Left renal cortex interstitium (tissue), 4 donors: ENCODE data around the gene SCGB2B2. TPM values are rescaled to one million over a fixed set of nuclear protein-coding genes. Genes with fewer than 3 reads are reported as not detected.
"Not testable (repeated sequence)": the region's sequence is repeated elsewhere in the genome, so short reads cannot be mapped to it uniquely, and the experiment has no call there.

Experiments
- DNase-seq, 4 donors: peaks; one replicate each; pipeline ENCODE4 v3.0.0-alpha.2; 2013; ENCODE audit warnings: low read depth in 4 of 4, low spot score in 2 of 4, missing footprints in 1 of 4
- polyA plus RNA-seq, 4 donors: library from polyadenylated mRNA; unstranded; fragments of 120-200 nt; gene quantifications; one replicate each; pipeline ENCODE4 v1.2.1, GENCODE V29; 2013; ENCODE audit not compliant: insufficient read length in 4 of 4

SCGB2B2 gene, protein sequence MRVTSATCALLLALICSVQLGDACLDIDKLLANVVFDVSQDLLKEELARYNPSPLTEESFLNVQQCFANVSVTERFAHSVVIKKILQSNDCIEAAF
- 1 to 10 TPM in 2 of 4 donors, under 1 TPM in 2; 0.69 to 2.0 (median 1.1) TPM for polyA plus RNA-seq

DNA sequence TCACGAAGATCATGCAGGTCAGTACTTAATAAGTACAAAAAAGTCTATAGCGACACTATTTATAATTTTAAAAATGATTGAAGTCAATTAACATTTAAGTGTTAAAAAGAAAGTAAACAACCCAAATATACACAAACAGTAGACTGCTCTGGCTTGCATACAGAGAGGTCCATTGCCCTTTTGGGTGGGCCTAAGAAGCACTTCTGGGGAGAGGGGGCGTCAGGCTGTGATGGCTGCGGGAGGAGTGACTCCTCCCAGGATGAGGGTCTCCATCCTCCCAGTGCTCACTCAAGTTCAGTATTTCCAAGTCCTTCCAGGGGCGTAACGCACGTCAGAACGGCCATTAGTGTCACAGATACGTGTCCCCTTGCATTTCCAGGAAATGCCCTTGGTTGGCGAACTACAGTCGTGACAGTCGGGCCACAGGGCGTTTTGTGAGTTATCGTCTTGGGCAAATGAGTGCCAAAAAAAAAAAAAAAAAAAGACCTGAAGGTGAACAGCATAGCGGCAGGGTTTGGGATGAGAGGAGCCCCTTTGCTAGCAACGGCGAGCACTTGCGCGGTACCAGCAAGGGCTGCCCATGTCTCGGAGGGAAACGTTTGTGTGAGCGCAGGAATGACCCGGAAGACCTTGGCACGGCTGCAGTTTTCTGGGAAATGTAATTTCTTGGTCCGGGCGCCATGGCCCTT, at the start of gene SCGB2B2:
Gene SCGB2B2 (minus strand): TSS at position 463 of the 689 bp plus-strand sequence. CDS start 82,596 bp downstream, outside the sequence.
- DNase-seq: peak; percentile 61 to 94 (median 78)

DNA sequence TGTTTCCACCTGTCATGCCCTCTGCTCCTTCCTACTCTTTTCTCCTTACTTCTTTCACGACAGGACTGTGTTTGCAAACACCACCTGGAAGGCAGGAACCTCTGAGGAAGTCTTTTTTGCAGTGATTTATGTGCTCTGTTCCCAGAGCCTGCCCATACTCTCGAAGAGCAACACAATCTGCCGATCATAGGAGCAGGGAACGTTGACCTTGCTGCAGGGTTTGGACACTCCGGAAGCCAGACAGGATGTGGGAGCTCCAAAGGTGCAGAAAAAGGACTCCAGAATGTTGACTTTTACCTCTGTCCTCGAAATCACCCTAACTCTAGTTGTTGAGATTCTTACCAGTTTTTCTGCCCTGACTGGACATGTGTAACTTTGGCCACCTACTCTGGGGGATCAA, 48.4 kb upstream of the SCGB2B2 start:
- no peak for DNase-seq

DNA sequence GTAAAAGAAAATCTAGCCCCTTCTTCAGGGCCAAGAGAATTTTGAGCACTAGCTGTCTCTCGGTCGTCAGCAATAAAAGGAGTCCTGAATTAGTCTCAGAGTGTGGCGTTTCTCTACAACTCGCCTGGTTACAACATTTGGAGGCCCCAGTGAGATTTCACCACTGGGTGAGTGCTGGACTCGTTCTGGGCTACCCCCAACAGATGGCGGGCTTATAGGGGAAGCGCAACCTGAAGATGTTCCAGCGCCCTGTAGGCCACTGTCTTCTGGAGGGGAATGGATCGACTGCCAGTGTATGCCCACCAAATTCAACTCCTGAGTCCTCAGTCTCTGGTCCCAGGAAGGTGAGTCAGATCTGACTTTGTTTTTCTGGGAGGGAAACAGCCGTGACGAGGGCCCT, 45.4 kb upstream of the SCGB2B2 start:
- no peak for DNase-seq

DNA sequence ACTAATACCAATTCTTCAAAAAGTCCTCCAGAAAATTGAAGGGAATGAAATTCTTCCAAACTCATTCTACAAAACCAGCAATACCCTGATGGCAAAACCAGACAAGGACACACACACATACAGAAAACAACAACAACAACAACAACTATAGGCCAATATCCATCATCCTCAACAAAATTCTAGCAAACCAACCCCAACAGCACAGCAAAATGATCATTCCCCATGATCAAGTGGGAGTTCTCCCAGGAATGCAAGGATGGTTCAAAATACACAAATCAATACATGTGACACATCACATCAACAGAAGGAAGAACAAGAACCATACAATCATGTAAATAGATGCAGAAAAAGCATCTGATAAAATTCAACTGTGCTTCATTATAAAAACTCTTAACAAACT, 38.4 kb upstream of the SCGB2B2 start:
- no peak for DNase-seq

DNA sequence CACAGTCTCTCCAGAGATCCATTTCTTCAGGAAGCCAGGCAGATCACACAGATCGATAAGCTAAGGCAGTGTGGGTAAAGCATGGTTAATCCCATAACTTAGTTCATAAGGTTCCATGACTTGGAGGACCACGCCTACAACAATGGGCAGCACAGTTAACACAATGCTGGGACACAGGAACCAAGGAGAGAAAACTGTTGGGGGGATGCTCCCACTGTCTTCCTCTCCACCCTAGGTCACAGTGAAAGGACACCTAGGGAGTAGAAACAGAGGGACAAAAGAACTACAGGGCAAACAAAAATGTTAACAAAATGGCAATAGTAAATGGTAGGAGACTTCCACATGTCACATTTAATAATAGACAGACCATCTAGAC, 36.3 kb upstream of the SCGB2B2 start:
- no peak for DNase-seq

DNA sequence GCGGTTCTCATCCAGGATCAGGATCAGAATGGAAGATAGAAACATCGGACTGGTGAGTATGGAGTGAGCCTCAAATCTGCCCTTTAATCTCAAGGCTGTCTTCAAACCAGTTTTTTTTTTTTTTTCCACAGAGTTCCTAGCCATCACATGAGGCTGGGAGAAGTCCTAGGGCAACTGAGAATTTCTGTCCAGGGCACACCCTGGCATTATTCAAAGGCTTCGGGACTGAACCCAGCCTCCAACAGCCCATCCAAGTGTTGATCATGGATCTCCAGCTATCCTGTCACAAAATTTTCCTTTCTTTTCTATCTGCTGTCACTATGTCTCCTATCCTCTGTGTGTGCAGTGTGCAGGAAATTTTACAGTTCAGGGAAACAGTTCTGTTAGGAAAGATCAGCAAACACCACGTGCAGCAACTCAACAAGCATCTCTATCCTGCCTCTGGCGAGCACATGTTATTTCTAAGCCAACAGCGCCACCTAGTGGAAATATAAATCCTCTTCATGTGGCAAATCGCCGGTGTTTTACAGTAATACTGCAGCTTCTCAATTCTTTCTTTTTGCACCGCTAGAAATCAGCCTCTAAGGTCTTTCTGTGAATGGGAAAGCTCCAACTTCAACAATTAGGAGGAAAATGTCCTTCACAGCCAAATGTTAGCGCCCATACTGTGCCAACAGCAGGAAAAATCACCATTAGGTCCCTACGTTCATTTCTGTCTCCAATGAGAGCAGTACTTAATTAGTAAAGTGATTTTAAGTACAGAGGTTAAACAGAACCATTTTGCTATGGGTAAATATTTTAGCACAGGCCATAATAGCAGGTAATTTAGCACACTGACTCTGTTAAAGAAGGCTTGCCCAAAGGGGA, 35.7 kb upstream of the SCGB2B2 start:
- peak in 1 of 4 donors; percentile 32 for DNase-seq

DNA sequence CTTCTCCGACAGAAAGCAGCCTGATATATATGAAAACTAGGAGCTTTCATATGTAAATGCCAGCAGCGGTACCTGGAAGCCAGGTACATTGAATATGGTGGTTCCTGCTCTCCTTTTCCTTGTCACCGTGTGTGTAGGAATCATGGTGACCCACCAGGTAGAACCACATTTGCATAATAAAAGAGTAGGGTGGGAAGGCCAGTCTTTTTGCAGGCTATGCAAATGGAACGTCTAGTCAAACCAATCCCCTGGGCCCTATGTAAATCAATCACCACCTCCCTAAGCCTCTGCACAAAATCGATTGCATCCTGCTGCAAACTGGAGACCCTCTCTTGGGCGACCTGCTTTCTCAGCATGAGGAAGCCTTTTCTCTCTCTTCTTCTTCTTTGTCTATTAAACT, 34.9 kb upstream of the SCGB2B2 start:
- DNase-seq: no peak

DNA sequence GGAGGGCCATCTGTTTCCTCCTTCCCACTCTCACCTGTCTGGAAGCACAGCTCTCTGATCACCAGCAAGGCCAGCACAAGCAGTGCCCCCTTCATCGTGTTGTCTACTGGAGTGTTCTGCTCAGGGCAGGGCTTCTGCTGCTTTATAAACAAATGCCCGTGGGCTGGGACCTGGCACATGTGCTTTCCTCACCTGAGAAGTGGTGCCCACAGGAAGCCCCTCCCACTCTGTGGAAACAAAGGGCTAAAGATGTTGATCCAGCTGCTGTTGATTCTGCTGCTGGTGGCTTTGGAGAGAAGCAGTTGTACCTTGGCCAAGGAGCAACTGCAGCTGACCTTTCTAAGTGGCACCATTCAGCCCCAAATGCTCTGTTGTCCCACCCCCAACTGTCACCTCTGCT, 30.7 kb upstream of the SCGB2B2 start:
- no peak for DNase-seq

DNA sequence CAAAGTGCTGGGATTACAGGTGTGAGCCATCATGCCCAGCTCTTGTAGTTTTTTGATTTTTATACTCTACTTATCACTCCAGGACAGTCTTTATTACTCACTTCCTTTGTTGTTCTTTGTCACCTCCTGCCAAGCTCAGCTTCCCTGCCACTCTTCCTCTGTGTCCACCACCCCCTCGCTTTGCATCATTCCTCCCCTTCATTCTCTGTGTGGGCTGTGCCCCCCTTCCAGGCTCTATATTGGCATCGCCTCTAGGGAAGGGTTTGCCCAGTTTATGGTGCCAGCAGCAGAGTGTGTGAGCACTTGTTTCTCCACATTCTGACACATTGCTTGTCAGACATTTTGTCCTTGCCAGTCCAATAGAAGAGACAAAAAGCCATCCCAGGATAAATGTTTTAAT, 15.6 kb upstream of the SCGB2B2 start:
- no peak for DNase-seq

DNA sequence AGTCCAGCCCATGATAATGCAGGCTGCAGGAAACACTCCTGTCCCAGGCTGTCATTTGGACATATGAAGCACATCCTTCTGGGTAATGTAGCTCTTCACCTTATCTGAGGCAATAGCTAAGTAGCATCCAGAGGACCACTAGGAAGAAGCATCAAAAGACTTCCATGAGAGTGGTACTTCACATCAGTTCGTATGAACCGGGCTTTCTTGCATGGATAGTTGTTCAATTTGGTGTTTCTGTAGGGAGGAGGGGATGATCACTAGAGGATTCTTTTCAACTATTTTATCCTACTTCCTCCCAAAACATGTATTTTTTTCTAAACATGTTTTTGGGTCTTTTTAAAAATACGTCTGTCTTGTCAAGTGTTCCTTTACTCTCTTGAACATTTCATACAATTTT, 13.4 kb upstream of the SCGB2B2 start:
- no peak for DNase-seq

DNA sequence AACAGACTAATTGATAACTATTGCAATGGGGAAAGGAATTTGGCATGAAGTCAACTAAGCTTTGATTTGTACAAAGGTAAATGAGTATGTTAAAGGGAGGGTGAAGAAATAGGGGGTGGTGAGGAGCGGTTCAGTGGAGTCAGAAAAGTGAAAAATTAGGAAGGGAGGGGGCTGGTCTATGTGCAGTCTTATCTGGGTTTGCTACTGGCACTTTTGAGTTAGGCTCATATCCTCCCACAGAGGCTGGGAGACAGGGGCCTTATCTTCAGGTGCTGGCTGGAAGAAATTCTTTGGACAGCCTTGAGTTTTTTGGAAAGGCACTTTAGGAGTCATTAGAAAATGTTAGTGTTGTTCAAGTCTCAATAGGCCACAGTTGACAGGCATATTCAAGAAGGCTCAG, 11.6 kb upstream of the SCGB2B2 start:
- no peak for DNase-seq

DNA sequence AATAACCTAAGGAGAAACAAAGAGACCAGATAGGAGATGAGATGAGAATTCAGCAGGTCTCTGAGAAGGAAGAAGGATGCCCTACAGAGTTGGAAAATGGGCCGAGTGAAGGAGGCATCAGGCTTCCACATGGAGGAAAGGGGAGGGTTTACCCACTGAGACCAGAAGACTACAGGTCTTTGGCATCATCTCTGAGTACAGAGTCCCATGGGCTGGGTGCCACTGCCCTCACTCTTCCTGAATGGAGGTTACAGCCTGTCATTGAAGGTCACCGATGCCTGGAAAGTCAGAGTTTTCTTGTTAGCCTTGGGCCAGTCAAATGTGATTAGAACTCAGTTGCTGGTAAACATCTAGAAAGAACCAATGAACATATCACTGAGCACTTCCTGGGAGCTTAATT, 10.4 kb upstream of the SCGB2B2 start:
- DNase-seq: no peak

DNA sequence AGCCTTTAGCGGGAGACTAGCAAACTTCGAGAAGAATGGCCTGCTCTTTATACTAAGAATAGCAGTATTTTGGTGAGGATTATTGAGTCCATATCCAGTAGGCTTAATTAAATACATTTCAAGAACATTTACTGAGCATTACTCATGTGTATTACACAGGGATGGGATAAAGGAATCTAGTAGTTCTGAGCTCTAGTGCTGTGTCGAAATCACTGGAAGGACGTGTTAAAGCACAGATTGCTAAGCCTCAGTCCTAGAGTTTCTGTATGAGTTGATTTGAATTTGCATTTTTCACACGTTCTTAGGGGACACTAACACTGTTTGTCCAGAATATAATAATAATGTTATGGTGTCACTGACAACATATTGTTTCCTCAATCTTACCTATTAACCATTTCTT, 9.5 kb upstream of the SCGB2B2 start:
- DNase-seq: no peak

DNA sequence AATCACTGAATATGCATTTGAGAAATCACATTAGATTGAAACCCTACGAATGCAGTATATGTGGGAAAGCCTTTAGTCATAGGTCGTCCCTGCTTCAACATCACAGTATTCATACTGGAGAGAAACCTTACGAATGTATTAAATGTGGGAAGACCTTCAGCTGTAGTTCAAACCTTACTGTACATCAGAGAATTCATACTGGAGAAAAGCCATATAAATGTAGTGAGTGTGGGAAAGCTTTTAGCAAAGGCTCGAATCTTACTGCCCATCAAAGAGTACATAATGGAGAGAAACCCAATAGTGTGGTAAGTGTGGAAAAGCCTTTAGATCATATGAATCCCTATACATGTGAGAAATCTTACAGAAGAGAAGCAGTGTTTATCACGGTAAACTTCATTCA, 8.3 kb upstream of the SCGB2B2 start:
- not testable (repeated sequence) for DNase-seq

DNA sequence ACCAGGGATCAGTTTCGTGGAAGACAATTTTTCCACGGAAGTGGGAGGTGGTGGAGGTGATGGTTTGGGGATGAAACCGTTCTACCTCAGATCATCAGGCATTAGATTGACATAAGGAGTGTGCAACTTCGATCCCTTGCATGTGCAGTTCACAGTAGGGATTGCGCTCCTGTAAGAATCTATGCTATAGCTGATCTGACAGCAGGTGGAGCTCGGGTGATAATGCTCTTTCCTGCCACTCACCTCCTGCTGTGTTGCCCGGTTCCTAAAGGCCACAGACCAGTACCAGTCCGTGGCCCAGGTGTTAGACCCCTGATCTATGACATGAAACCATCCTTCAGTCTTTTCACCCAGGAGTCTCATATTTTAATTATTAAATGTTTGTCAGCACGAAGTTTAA, 4.5 kb upstream of the SCGB2B2 start:
- DNase-seq: no peak

DNA sequence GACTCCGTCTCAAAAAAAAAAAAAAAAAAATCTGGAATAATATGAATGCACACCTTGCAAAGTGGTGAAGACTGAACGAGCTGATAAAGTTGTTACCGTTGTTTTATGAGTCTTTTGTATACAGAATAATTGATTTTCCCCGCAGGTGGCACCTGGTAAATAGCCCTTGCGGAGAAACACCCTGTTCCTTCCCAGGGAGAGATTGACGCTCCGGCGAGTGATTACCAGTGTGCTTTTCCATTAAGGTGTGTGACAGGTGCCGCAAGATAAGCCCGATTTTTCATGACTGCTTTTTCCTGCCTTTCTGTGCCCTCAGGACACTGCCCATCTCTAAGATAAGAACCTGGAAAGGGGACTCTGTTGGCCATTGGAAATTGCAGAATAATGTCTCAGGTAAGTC, 1.5 kb upstream of the SCGB2B2 start:
- no peak for DNase-seq

DNA sequence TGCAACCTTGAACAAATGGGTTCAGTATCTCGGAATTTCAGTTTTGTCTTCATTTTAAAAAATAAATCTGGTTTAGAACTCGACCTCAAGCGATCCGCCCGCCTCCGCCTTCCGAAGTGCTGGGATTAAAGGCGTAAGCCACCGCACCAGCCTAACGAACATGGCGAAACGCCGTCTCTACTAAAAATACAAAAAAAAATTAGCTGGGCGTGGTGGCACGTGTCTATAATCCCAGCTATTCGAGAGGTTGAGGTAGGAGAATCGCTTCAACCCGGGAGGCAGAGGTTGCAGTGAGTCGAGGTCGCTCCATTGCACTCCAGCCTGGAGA, 1.1 kb upstream of the SCGB2B2 start:
- peak in 1 of 4 donors; percentile 60 for DNase-seq

DNA sequence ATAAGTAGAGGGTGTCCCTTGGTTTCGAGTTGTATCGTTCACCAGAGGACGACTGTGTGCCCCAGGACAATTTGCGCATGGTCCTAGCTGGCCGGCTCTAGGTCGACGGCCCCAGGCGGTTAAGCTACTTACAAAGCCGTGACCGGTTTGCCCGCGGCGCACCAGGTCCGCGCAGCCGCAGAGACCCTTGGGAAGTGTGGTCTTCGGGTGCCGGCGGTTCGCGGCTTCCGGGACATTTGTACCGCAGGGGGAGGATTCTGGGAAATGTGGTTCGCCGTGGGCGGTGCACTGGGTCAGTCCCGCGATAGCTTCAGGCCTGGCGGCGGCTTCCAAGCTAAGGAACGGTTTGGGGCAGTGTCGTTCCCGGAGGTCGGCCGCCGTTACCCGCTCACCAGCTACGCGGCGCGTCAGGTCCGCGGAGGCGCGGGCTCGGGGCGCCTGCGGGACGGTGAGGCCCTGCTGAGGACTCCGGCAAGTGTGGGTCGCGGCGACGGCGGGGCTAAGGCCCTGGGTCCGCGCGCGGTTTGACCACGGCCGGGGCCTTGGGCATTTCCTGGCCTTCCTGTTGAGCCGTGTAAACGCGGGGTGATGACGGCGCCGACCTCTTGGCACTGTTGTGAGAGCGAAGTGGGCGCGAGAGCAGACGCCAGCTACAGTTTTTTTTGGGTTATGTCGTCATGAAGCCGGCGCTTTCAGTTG, 576 bp upstream of the SCGB2B2 start, which contains the start of gene ZNF302:
Gene ZNF302 (plus strand): TSS at position 293 of the 699 bp plus-strand sequence. CDS start 1,127 bp downstream, outside the sequence.
- DNase-seq: peak; percentile 89 to 96 (median 95)

DNA sequence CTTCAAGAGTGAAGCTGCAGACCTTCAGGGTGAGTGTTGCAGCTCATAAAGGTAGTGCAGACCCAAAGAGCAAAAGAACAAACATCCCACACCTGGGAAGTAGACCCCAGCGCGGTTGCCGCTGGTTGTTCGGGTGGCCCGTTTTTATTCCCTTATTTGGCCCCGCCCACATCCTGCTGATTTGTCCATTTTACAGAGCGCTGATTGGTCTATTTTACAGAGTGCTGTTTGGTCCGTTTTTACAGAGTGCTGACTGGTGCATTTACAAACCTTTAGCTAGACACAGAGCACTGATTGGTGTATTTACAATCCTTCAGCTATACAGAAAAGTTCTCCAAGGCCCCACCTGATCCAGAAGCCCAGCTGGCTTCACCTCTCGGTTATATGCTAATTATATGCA, 1.0 kb downstream of the SCGB2B2 start:
- DNase-seq: no peak

DNA sequence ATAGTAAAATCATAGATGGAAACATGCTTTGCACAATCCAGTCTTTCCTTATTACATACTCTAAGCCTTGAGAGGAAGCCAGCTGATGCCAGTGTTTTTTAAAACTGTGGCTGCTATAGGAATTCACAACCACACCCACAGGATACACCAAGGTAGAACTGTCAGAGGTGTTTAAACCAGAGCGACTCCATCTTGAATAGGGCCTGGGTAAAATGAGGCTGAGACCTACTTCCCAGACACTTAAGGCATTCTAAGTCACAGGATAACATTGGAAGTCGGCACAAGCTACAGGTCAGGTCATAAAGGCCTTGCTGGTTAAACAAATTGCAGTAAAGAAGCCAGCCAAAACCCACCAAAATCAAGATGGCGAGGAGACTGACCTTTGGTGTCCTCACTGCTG, 1.7 kb downstream of the SCGB2B2 start:
- DNase-seq: no peak

DNA sequence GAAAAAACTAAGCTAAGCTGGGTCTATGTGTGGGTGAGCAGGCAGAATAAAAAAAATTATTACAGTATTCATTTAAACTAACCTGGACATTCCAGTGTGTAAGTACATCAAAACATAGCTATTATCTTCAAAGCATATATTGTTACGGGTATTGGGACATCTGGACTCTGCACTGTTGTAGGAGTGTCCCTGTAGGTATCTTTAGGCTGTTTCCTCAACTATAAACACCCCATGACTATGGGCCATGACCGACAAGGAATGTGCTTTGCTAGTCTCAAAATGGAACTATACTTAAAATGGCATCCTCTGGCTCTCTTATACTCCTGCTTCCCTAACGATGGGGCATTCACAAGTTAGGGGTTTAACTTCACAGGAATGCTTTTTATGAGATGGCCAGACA, 3.4 kb downstream of the SCGB2B2 start:
- DNase-seq: no peak
